GM21576 (cell line): Measurements from ENCODE around the gene SLC27A2.

Experiments used
- ATAC-seq: cut with Tn5 transposase; IDR thresholded peaks from one replicate; pipeline ENCODE4 v1.9.1; 2021; ENCODE audit warnings: mild to moderate bottlenecking, moderate library complexity; ENCODE audit not compliant: unreplicated experiment

SLC27A2 gene

GRCh38 chr15:50265620-50266019, 83.6 kb downstream of the SLC27A2 start, which contains the start of gene HDC:
TSS of gene HDC (minus strand) at chr15:50265726. CDS start at chr15:50265623, 103 bp downstream.
- no peak for ATAC-seq

GRCh38 chr15:50267577-50267976, 85.6 kb downstream of the SLC27A2 start:
- no peak for ATAC-seq

- ATAC-seq = no peak
These were observed 93.1 kb downstream of the SLC27A2 start for GRCh38 chr15:50275091-50275490.

GRCh38 chr15:50275908-50276307, 93.9 kb downstream of the SLC27A2 start:
- no peak for ATAC-seq

- no peak for ATAC-seq
These were observed 95.4 kb downstream of the SLC27A2 start for GRCh38 chr15:50277370-50277769.

GRCh38 chr15:50278496-50278895, 96.5 kb downstream of the SLC27A2 start:
- ATAC-seq = no peak

GRCh38 chr15:50280271-50280670, 98.3 kb downstream of the SLC27A2 start:
- ATAC-seq = no peak

- no peak for ATAC-seq
These were observed 99.4 kb downstream of the SLC27A2 start for GRCh38 chr15:50281427-50281826.
